Bronchial epithelial cell (primary cell): ENCODE data around the gene VCL. TPM values are rescaled to one million over a fixed set of nuclear protein-coding genes. Genes with fewer than 3 reads are reported as not detected.
A peak's percentile ranks its signal among the peaks of the same experiment; 100 is the strongest.

Experiments used
- DNase-seq: peaks from one replicate; pipeline ENCODE4 v3.0.0-alpha.2; 2010; ENCODE audit warnings: low read depth
- FAIRE-seq: peaks from 2 replicates; lab custom pipeline; 2011; peaks lifted over from hg19 to GRCh38; lab: Jason Lieb, UNC
- H3K27me3 ChIP-seq: 2 replicates; pipeline ENCODE4 v1.5.1; 2011; ENCODE audit warnings: low read length; ENCODE audit not compliant: control insufficient read depth, insufficient read depth
- H3K36me3 ChIP-seq: 2 replicates; pipeline ENCODE4 v1.5.1; 2011; ENCODE audit warnings: low read length; ENCODE audit not compliant: control insufficient read depth, insufficient read depth
- H3K4me3 ChIP-seq: 2 replicates; pipeline ENCODE4 v1.5.1; 2011; ENCODE audit warnings: mild to moderate bottlenecking, low read depth, low read length, control low read depth
- CTCF ChIP-seq: IDR thresholded peaks from 2 replicates; pipeline ENCODE4 v1.5.1; 2011; ENCODE audit warnings: mild to moderate bottlenecking, moderate library complexity, low read length, control low read depth, inconsistent platforms; ENCODE audit not compliant: insufficient read depth, severe bottlenecking
- total RNA-seq: library from RNA; depleted of rRNA; stranded (reverse); fragments of >200 nt; gene quantifications from 2 replicates; pipeline ENCODE4 v1.2.1, GENCODE V29; 2014

VCL gene
- total RNA-seq, 1 donor from 2014 or later, result 40.8 TPM

DNA sequence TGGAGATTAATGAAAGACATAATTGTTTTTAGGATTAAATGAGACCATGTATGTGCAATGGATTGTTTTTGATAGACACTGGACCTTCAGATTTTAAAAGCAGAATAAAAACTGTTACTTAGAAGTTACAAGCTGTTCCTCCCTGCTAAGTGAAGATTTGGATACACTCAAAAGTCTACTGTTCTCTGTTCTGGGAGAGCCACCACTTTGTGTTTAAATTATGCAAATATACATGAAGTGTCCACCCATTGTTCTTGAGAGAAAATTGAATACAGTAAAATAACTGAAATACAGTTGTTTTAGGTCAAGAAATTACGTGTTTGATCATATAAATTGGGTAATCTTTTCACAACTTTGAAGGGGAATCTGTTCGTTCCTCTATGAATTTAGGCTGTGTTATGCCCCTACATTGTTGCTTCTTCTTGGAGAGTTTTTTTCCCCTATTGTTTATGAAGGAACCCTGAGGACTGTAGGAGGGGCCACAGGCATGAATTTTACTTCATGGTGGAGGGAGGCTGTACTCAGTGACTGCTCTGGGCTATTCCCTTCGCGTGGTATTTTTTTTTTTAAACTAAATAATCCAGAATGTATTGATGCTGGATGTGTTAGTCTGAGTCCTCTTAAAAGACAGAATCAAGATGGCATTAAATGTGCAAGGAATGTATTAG lies 18.6 kb upstream of the VCL start:
- Histone ChIP-seq H3K27me3 (no peaks in the 10 kb centered on the region), H3K36me3 (no peaks in the 10 kb centered on the region), H3K4me3 (no peak overlapping the region)
- DNase-seq, result no peak
- no peak for FAIRE-seq
- TF ChIP-seq CTCF, result no peak

DNA sequence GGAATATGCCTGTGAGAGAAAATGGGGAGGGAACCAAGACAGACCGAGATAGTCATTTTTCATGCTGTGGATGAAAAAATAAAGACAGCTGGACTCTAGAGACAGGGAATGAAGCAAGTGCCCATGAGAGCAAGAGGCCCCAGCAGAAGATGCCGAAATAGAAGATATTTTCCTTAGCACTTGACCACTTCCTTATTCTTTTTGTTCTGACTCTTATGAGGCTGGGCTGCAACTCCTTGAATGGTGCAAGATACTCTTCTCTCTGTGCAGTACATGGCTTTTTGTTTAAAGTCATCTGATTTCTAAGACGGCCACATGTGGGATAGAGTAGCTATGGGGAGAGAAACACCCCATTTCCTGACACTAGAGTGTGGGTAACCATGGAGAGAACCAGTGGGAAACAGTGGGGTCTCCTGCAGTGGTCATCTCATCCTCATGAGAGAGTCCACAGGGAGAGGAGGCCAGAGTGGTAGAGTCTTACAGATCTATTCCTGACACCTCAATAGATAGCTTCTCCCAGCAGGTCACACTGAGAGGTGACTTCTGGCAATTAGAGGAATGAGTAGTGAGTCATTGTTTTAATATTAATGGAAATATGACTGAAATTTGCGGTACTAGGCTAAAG lies 18.0 kb upstream of the VCL start:
- DNase-seq (no peak), FAIRE-seq (no peak)
- no peak for TF ChIP-seq CTCF

DNA sequence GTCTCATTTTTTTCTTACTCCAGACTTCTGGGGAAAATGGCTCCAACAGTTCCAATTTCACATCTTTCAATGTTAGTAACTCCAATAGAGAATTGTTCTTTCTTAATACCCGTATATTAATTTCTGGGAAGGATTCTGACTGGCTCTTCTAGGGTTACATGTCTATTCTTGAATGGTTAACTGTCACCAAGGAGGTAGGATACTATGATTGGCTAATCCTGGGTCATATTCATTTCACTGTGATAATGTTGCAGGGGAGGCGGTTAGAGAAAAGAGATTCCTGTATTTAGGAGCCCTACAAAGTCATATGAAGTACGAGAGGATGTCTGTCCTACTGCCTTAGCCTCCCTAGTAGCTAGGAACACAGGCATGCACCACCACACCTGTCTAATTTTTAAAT lies 16.1 kb upstream of the VCL start:
- FAIRE-seq, result no peak
- no peak for DNase-seq
- Histone ChIP-seq H3K27me3 (no peaks in the 10 kb centered on the region), H3K36me3 (no peaks in the 10 kb centered on the region), H3K4me3 (no peak overlapping the region)
- no peak for TF ChIP-seq CTCF

More for the DNA sequence above, 18.0 kb upstream of the VCL start:
- H3K27me3 ChIP-seq, result no peaks in the 10 kb centered on the region
- no peaks in the 10 kb centered on the region for H3K36me3 ChIP-seq
- H3K4me3 ChIP-seq, result no peak overlapping the region

DNA sequence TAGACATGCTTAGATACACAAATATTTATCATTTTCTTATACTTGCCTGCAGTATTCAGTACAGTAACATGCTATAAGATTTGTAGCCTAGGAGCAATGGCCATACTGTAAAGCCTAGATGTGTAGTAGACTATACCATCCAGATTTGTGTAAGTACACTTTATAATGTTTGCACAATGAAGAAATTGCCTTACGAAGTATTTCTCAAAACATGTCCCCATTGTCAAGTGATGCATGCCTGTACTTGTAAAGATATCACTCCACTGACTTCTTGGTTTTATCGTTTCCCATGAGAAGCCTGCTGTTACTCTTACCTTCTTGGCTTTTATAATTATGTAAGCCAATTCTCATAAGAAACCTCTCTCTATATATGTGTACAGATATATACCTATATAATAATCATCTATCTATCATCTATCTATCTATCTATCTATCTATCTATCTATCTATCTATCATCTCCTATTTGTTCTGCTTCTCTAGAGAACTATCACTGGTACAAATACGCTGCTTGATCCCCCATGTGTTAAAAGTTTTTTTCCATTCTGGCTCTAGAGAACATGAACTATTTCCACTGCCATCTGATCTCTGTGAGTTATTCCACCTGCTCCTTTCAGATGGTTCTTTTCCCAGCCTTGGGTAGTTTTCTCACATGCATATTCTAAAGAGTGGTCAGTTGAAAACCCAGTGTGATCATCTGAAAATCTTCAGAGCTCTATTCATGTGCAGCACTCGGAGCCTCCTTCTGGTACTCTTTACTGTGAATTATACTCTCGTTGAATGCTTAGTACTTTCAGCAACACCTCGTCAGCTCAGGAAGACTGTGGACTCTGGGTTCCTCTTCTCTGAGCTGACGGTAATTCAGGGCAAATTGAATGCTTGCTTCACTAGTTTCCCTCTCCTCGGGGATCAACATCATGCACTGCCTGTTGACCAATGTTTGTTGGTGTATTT lies 14.5 kb upstream of the VCL start:
- Histone ChIP-seq H3K36me3 (no peaks in the 10 kb centered on the region), H3K4me3 (no peak overlapping the region), H3K27me3 (no peaks in the 10 kb centered on the region)
- DNase-seq (peak; percentile 78), FAIRE-seq (no peak)
- TF ChIP-seq CTCF, result no peak

- H3K36me3 ChIP-seq, result no peaks in the 10 kb centered on the region
- no peak overlapping the region for H3K4me3 ChIP-seq
- DNase-seq, result no peak
- no peak for TF ChIP-seq CTCF
- H3K27me3 ChIP-seq, result no peaks in the 10 kb centered on the region
- FAIRE-seq, result no peak
Measured at GRCh38 chr10:73989594-73990150, 8.2 kb upstream of the VCL start.
